ENCODE measurements around the gene EBLN1.
A peak's percentile ranks its signal among the peaks of the same experiment; 100 is the strongest.
"Not testable (repeated sequence)": the region's sequence is repeated elsewhere in the genome, so short reads cannot be mapped to it uniquely, and the experiment has no call there.

The EBLN1 gene

DNA sequence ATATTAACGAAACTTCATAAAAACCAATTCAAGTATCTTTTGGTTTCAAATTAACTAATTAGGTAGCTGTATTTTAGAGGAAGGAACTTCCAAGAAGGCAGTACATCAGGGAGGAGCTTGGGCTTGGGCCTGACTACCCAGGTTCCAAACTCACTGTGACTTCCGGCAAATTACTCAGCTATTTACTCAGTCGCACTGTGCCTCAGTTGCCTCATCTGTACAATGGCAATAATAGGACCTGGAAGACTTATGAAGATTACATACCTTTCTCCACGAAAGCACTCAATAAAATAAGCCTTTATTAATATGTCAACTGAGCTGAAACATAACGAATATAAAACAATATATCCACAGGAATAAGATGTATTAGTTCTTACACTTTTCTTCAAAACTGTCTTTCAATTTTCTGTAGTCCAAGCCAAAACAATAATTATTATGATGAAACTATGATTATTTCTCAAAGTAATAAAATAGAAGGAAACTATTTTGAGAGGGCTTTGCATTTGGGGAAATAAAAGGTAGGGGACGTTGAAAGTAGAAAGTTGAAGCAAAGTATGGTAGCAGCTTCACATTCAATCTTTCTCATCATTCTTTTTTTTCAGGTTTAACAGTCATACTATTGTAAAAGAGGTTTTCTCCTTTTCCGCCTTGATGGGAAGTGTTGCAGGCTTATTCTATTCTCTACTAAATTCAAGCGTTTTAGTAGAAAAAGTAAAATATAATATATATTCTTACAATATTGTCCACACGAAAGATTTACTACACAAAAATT, 10.5 kb upstream of the EBLN1 start:
- no peak for DNase-seq (ENCODE audit: low spot score)

DNA sequence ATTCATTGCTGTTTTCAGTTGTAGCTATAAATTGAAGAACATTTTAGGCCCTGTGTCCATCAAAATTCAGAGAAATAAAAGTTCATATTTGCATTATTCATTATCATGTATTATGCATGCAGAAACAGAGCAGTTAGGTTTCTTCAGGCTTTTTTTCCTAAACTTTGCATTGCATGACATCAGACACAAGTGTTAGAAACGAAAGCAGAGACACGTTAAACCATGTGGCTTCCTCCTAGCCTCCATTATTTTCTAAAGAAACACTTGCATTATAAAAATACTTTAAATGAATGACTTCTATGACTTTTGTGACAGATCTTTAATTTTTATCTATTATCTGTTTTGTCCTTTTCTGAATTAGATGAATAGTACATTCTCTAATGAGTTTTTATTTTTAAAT, 8.8 kb upstream of the EBLN1 start:
- DNase-seq (ENCODE audit: low spot score): no peak

- no peak for DNase-seq (ENCODE audit: low spot score)
These were observed 4.7 kb upstream of the EBLN1 start for GRCh38 chr10:22222236-22223190.

DNA sequence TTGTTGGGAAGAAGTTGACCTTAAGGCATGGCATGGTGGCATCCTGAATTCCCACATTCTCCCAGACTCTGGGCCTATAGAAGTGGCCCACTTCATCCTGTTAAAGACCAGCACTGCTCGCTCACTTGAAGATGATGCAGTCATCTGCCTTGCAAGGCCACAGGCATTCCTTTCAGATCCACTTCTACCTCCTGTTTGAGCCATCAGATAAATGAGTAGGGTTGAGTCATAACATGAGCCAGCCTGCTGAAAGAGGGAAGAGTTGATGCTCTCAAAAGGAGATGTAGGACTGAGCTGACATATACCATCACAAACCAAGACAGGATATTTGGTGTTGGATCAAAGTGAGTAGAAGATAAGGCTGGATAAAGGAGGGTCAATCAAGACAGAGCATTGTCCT, 1.5 kb upstream of the EBLN1 start:
- no peak for DNase-seq (ENCODE audit: low spot score)

DNA sequence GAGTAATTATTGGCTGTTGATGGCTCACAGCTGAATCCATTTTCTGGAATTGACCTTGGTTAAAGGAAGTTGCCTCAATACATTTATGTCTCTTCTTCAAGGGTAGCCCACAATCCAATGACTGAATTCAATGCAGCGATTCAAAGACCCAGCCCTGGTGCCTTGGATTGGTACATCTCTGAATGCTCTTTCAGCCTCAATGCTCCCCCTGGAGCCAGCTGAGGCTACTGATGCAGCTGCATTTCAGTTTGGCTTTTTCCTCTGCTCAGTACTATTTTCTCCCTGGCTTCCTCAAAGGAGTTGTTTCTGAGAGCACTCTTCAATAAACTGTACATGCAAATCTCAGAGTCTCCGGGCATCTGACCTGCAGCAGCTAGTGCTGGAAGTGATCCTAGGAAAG, 633 bp upstream of the EBLN1 start:
- DNase-seq (ENCODE audit: low spot score): peak; percentile 9

- DNase-seq (ENCODE audit: low spot score): not testable (repeated sequence)
These were observed 731 bp downstream of the EBLN1 start for GRCh38 chr10:22217084-22217483.

DNA sequence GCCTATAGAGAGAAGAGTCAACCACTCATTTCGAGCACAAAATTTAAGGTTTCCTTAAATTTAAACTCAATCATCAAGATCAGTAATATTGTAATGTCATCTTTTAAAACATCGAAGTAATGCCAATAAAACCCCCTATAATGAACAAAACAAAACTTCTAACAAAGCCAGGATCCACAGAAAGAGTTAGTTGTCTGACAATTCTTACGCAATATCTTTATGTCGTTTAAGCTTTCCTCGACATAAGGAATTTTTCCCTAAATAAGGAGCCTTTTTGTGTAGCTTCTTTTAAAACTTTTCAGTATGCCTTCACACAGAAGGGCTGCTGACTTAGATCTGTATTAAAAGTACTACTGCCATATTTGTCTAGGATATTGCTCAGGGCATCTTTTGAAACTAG, 7.5 kb downstream of the EBLN1 start:
- DNase-seq (ENCODE audit: low spot score): no peak

DNA sequence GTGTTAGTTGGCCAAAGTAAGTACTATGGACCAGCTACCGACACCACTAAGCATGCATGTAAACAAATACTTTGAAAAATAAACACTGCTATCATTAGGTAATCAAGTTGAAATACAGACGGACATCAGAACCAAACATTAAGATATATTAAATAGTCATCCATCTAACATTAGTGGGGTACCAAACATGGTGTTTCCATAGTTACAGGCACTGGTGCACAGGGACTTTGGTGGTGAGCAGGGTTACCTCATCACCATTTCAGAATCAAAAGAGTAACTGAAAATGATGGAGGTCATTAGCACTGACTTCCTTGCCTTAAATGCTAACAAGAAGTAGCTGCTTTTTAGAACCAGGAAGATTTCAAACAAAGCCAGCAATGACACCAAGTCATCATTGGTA, 23.9 kb downstream of the EBLN1 start:
- DNase-seq (ENCODE audit: low spot score): no peak

DNA sequence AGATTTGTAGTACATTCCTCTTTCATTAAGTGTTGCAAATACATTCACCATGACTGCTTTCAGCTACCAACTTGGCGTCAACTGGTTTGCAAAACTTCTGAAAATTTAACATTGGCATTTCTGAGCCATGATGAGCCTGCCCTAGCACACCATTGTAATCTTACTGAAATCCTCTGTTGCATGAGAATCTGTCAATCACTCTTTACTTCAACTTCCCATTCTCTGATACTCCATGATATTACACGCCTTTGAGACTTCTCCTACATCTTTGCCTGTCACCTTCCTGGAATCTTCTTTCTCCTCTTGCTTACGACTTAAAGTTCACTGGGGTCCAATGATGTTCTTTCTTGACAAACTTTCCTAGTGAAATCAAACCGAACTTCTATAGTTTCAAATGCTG, 32.2 kb downstream of the EBLN1 start:
- DNase-seq (ENCODE audit: low spot score): no peak

GRCh38 chr10:22183771-22184461, 33.9 kb downstream of the EBLN1 start:
- DNase-seq (ENCODE audit: low spot score): no peak

- no peak for DNase-seq (ENCODE audit: low spot score)
These were observed 37.1 kb downstream of the EBLN1 start for GRCh38 chr10:22180724-22181123.

GRCh38 chr10:22174442-22174841, 43.4 kb downstream of the EBLN1 start:
- no peak for DNase-seq (ENCODE audit: low spot score)

GRCh38 chr10:22171131-22171530, 46.7 kb downstream of the EBLN1 start:
- no peak for DNase-seq (ENCODE audit: low spot score)

- DNase-seq (ENCODE audit: low spot score): no peak
These were observed 47.2 kb downstream of the EBLN1 start for GRCh38 chr10:22170582-22170981.

- DNase-seq (ENCODE audit: low spot score): no peak
These were observed 57.8 kb downstream of the EBLN1 start for GRCh38 chr10:22159979-22160378.

- DNase-seq (ENCODE audit: low spot score): no peak
These were observed 58.6 kb downstream of the EBLN1 start for GRCh38 chr10:22159180-22159579.

Data from globus pallidus (tissue), 1 donor.